ENCODE measurements around the gene CXorf65.

DNA sequence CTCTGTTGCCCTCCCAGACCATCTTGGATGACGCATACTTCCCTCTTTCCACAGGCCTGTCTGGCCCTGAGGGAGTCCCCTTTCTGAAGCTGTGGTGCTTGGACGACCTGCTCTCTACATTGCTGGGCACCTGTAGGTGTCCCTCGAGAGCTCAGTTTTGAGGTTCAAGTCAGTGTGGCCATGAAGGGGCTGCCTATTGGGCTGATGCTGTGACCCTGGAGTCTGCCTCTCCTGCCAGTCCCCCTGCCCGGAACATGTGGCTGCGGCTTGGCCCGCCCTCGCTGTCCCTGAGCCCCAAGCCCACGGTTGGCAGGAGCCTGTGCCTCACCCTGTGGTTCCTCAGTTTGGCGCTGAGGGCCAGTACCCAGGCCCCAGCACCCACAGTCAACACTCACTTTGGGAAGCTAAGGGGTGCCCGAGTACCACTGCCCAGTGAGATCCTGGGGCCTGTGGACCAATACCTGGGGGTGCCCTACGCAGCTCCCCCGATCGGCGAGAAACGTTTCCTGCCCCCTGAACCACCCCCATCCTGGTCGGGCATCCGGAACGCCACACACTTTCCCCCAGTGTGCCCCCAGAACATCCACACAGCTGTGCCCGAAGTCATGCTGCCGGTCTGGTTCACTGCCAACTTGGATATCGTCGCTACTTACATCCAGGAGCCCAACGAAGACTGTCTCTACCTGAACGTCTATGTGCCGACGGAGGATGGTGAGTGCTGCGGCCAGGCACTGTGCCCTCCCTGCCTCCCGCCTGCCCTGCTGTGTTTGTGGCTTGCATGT lies 41.1 kb upstream of the CXorf65 start:
- no peak for TF ChIP-seq CTCF (IDR thresholded peaks at IDR 0.05; ENCODE audit: borderline replicate concordance, extremely low read depth, low read length, poor library complexity, severe bottlenecking)
- no peak for TF ChIP-seq EZH2 (IDR thresholded peaks at IDR 0.05; ENCODE audit: borderline replicate concordance, low read depth, low read length, severe bottlenecking)

All from DND-41 (cell line).